GM03348 (cell line): ENCODE measurements around the gene CORO2B.

Source experiments
- DNase-seq: peaks from one replicate; pipeline ENCODE4 v3.0.0; 2012; ENCODE audit warnings: low spot score

Gene CORO2B

GRCh38 chr15:68590721-68591389 is 12.1 kb downstream of the CORO2B start:
- DNase-seq, result no peak

GRCh38 chr15:68592054-68592453 is 13.3 kb downstream of the CORO2B start:
- DNase-seq, result no peak

GRCh38 chr15:68592544-68592943 is 13.8 kb downstream of the CORO2B start:
- no peak for DNase-seq

GRCh38 chr15:68593341-68593740 is 14.5 kb downstream of the CORO2B start:
- no peak for DNase-seq

GRCh38 chr15:68593828-68594532 is 15.2 kb downstream of the CORO2B start:
- DNase-seq, result no peak

- DNase-seq, result no peak
Observed at GRCh38 chr15:68594533-68595259, 15.9 kb downstream of the CORO2B start.

- no peak for DNase-seq
Observed at GRCh38 chr15:68595260-68595564, 16.4 kb downstream of the CORO2B start.

GRCh38 chr15:68595761-68596160 is 17.0 kb downstream of the CORO2B start:
- no peak for DNase-seq

- no peak for DNase-seq
Observed at GRCh38 chr15:68596691-68597090, 17.9 kb downstream of the CORO2B start.

- no peak for DNase-seq
Observed at GRCh38 chr15:68597581-68597980, 18.8 kb downstream of the CORO2B start.

- DNase-seq, result peak; percentile 28
Observed at GRCh38 chr15:68598171-68599152, 19.7 kb downstream of the CORO2B start.

GRCh38 chr15:68599153-68599545 is 20.4 kb downstream of the CORO2B start:
- no peak for DNase-seq

- DNase-seq, result peak; percentile 62
Observed at GRCh38 chr15:68599560-68600071, 20.8 kb downstream of the CORO2B start.

GRCh38 chr15:68601206-68602197 is 22.7 kb downstream of the CORO2B start:
- DNase-seq, result no peak

- DNase-seq, result no peak
Observed at GRCh38 chr15:68602459-68603215, 23.8 kb downstream of the CORO2B start.

GRCh38 chr15:68603216-68603595 is 24.4 kb downstream of the CORO2B start:
- DNase-seq, result no peak

GRCh38 chr15:68603951-68604350 is 25.2 kb downstream of the CORO2B start:
- no peak for DNase-seq

- DNase-seq, result peak; percentile 51
Observed at GRCh38 chr15:68604840-68605478, 26.2 kb downstream of the CORO2B start.

- no peak for DNase-seq
Observed at GRCh38 chr15:68606375-68606774, 27.6 kb downstream of the CORO2B start.
